Loucy (cell line): Measurements from ENCODE around the gene TECPR2.

Source experiments
- EZH2phosphoT487 ChIP-seq: fragments of 200-600 bp; IDR thresholded peaks from 2 replicates; pipeline ENCODE4 v1.6.1; 2018; ENCODE audit warnings: antibody characterized with exemption, mild to moderate bottlenecking, moderate library complexity, borderline replicate concordance
- TF ChIP-seq, protein P1 (sequence below): fragments of 200-600 bp; sonication (generic); conservative IDR thresholded peaks from 2 replicates; pipeline ENCODE4 v1.5.1; 2014; ENCODE audit warnings: mild to moderate bottlenecking, antibody characterized with exemption, low read length

GRCh38 chr14:102545461-102546265, 182.9 kb downstream of the TECPR2 start:
- TF ChIP-seq, protein P1, sequence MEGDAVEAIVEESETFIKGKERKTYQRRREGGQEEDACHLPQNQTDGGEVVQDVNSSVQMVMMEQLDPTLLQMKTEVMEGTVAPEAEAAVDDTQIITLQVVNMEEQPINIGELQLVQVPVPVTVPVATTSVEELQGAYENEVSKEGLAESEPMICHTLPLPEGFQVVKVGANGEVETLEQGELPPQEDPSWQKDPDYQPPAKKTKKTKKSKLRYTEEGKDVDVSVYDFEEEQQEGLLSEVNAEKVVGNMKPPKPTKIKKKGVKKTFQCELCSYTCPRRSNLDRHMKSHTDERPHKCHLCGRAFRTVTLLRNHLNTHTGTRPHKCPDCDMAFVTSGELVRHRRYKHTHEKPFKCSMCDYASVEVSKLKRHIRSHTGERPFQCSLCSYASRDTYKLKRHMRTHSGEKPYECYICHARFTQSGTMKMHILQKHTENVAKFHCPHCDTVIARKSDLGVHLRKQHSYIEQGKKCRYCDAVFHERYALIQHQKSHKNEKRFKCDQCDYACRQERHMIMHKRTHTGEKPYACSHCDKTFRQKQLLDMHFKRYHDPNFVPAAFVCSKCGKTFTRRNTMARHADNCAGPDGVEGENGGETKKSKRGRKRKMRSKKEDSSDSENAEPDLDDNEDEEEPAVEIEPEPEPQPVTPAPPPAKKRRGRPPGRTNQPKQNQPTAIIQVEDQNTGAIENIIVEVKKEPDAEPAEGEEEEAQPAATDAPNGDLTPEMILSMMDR = no peak
- no peak for TF ChIP-seq EZH2phosphoT487
